DND-41 (cell line): ENCODE data around the gene HIPK1.

Experiments
- CTCF ChIP-seq: IDR thresholded peaks from 2 replicates; pipeline ENCODE4 v1.5.1; 2012; ENCODE audit warnings: borderline replicate concordance, low read length, moderate library complexity, mild to moderate bottlenecking; ENCODE audit not compliant: poor library complexity, severe bottlenecking; ENCODE audit errors: extremely low read depth
- EZH2 ChIP-seq: IDR thresholded peaks from 3 replicates; pipeline ENCODE4 v1.6.1; 2012; ENCODE audit warnings: borderline replicate concordance, low read depth, mild to moderate bottlenecking, moderate library complexity, low read length, inconsistent platforms; ENCODE audit not compliant: severe bottlenecking

GRCh38 chr1:113980110-113980509 lies 51.0 kb downstream of the HIPK1 start:
- TF ChIP-seq EZH2: no peak
- TF ChIP-seq CTCF: no peak
